HEK293 (cell line): ENCODE data around the gene AQP9.

Source experiments
- CTCF ChIA-PET: fragments of 350-600 bp; formaldehyde crosslinking; extraction: SDS; loops from one replicate; lab custom pipeline; 2021; ENCODE audit warnings: antibody characterized with exemption; lab: Yijun Ruan, JAX
- POLR2A ChIA-PET: fragments of 300-600 bp; formaldehyde crosslinking; extraction: SDS; loops from one replicate; lab custom pipeline; 2020; ENCODE audit warnings: antibody characterized with exemption, inconsistent platforms; lab: Yijun Ruan, JAX
- H3K27ac ChIP-seq: fragments of 200-500 bp; sonication (Bioruptor generic); 2 replicates; pipeline ENCODE4 v1.5.1; 2014; ENCODE audit warnings: low read depth, low read length, control low read depth, inconsistent platforms; ENCODE audit errors: extremely low read depth
- H3K36me3 ChIP-seq, 2 experiments: fragments of 200-500 bp in 1 of 2; sonication (Bioruptor generic) in 1 of 2; 1 replicate in 1 of 2; 2 replicates in 1 of 2; pipeline ENCODE4 v1.5.1; 2014 to 2017; ENCODE audit warnings: inconsistent platforms in 2 of 2, low read length in 2 of 2; ENCODE audit not compliant: control insufficient read depth in 2 of 2, insufficient read depth in 1 of 2
- H3K4me1 ChIP-seq: fragments of 200-500 bp; sonication (Bioruptor generic); 2 replicates; pipeline ENCODE4 v1.5.1; 2014; ENCODE audit warnings: mild to moderate bottlenecking, low read length, inconsistent platforms; ENCODE audit not compliant: control insufficient read depth, insufficient read depth
- H3K4me3 ChIP-seq: 2 replicates; pipeline ENCODE4 v1.5.1; 2011; ENCODE audit warnings: low read depth, mild to moderate bottlenecking, control low read depth, low read length, moderate library complexity
- H3K9me3 ChIP-seq: fragments of 200-500 bp; sonication (Bioruptor generic); 2 replicates; pipeline ENCODE4 v1.5.1; 2014; ENCODE audit warnings: low read depth, low read length, inconsistent platforms; ENCODE audit not compliant: control insufficient read depth, insufficient read depth
- HOXD13 ChIP-seq: sonication (generic); formaldehyde crosslinking; IDR thresholded peaks from 2 replicates; pipeline ENCODE4 v1.8.0; 2022; ENCODE audit warnings: missing genetic modification reagents, borderline replicate concordance
- PRDM1 ChIP-seq: fragments of 450-650 bp; formaldehyde crosslinking; IDR thresholded peaks from 2 replicates; pipeline ENCODE4; 2016; ENCODE audit warnings: missing biosample characterization, missing genetic modification characterization
- REPIN1 ChIP-seq: fragments of 450-650 bp; formaldehyde crosslinking; IDR thresholded peaks from 2 replicates; pipeline ENCODE4 v1.5.1; 2017; ENCODE audit warnings: missing biosample characterization, missing genetic modification characterization, low read depth
- SP7 ChIP-seq: fragments of 450-650 bp; formaldehyde crosslinking; IDR thresholded peaks from 2 replicates; pipeline ENCODE4 v1.5.1; 2016; ENCODE audit warnings: missing biosample characterization, missing genetic modification characterization
- ZBTB20 ChIP-seq: fragments of 450-650 bp; formaldehyde crosslinking; IDR thresholded peaks from 2 replicates; pipeline ENCODE4 v1.5.1; 2016; ENCODE audit warnings: missing biosample characterization, missing genetic modification characterization
- ZBTB21 ChIP-seq: fragments of 450-650 bp; formaldehyde crosslinking; IDR thresholded peaks from 2 replicates; pipeline ENCODE4 v1.5.1; 2017; ENCODE audit warnings: missing biosample characterization, missing genetic modification characterization
- ZNF2 ChIP-seq: fragments of 450-650 bp; formaldehyde crosslinking; IDR thresholded peaks from 2 replicates; pipeline ENCODE4 v1.5.1; 2016; ENCODE audit warnings: missing biosample characterization, missing genetic modification characterization
- ZNF202 ChIP-seq: fragments of 450-650 bp; formaldehyde crosslinking; IDR thresholded peaks from 2 replicates; pipeline ENCODE4 v1.5.1; 2016; ENCODE audit warnings: missing biosample characterization, missing genetic modification characterization, borderline replicate concordance
- ZNF274 ChIP-seq, 2 experiments: fragments of 200-500 bp in 1 of 2; fragments of 450-650 bp in 1 of 2; sonication (Bioruptor generic) in 1 of 2; formaldehyde crosslinking in 1 of 2; IDR thresholded peaks; 2 replicates each; pipeline versions ENCODE4 v1.5.1 to v1.6.1; 2014 to 2016; ENCODE audit warnings: borderline replicate concordance in 1 of 2, inconsistent platforms in 1 of 2, low read length in 1 of 2, missing biosample characterization in 1 of 2, missing genetic modification characterization in 1 of 2
- ZNF292 ChIP-seq: fragments of 450-650 bp; formaldehyde crosslinking; IDR thresholded peaks from 2 replicates; pipeline ENCODE4 v1.5.1; 2016; ENCODE audit warnings: low read depth, missing biosample characterization, missing genetic modification characterization, borderline replicate concordance
- ZNF302 ChIP-seq: fragments of 450-650 bp; formaldehyde crosslinking; IDR thresholded peaks from 2 replicates; pipeline ENCODE4 v1.5.1; 2016; ENCODE audit warnings: missing biosample characterization, missing genetic modification characterization, low read depth
- ZNF335 ChIP-seq: fragments of 450-650 bp; formaldehyde crosslinking; conservative IDR thresholded peaks from 2 replicates; pipeline ENCODE4 v1.5.1; 2016; ENCODE audit warnings: missing biosample characterization, missing genetic modification characterization
- ZNF350 ChIP-seq: fragments of 450-650 bp; formaldehyde crosslinking; IDR thresholded peaks from 2 replicates; pipeline ENCODE4 v1.5.0; 2017; ENCODE audit warnings: missing biosample characterization, mild to moderate bottlenecking, missing genetic modification characterization
- ZNF37A ChIP-seq: fragments of 450-650 bp; IDR thresholded peaks from 2 replicates; pipeline ENCODE4 v1.5.1; 2018; ENCODE audit warnings: missing biosample characterization, missing genetic modification characterization
- ZNF501 ChIP-seq: fragments of 450-650 bp; formaldehyde crosslinking; IDR thresholded peaks from 2 replicates; pipeline ENCODE4 v1.5.1; 2016; ENCODE audit warnings: missing biosample characterization, missing genetic modification characterization
- ZNF529 ChIP-seq: fragments of 450-650 bp; formaldehyde crosslinking; IDR thresholded peaks from 2 replicates; pipeline ENCODE4 v1.5.1; 2017; ENCODE audit warnings: missing genetic modification characterization, missing biosample characterization; ENCODE audit not compliant: insufficient replicate concordance
- ZNF555 ChIP-seq: fragments of 450-650 bp; formaldehyde crosslinking; conservative IDR thresholded peaks from 2 replicates; pipeline ENCODE4 v1.5.1; 2017; ENCODE audit warnings: missing biosample characterization, mild to moderate bottlenecking, missing genetic modification characterization, inconsistent platforms
- ZNF654 ChIP-seq: fragments of 450-650 bp; formaldehyde crosslinking; IDR thresholded peaks from 2 replicates; pipeline ENCODE4 v1.5.1; 2016; ENCODE audit warnings: low read depth, missing biosample characterization, missing genetic modification characterization
- ZNF692 ChIP-seq: fragments of 450-650 bp; formaldehyde crosslinking; IDR thresholded peaks from 2 replicates; pipeline ENCODE4 v1.5.1; 2016; ENCODE audit warnings: missing biosample characterization, missing genetic modification characterization
- ZNF777 ChIP-seq: fragments of 450-650 bp; formaldehyde crosslinking; IDR thresholded peaks from 2 replicates; pipeline ENCODE4 v1.5.1; 2017; ENCODE audit warnings: missing biosample characterization, missing genetic modification characterization, borderline replicate concordance
- ZNF792 ChIP-seq: fragments of 450-650 bp; formaldehyde crosslinking; IDR thresholded peaks from 2 replicates; pipeline ENCODE4 v1.5.1; 2016; ENCODE audit warnings: missing biosample characterization, missing genetic modification characterization
- ZSCAN16 ChIP-seq: fragments of 450-650 bp; formaldehyde crosslinking; IDR thresholded peaks from 2 replicates; pipeline ENCODE4 v1.5.1; 2016; ENCODE audit warnings: missing biosample characterization, missing genetic modification characterization
- ZSCAN30 ChIP-seq: fragments of 450-650 bp; IDR thresholded peaks from 2 replicates; pipeline ENCODE4 v1.5.1; 2018; ENCODE audit warnings: missing biosample characterization, mild to moderate bottlenecking, missing genetic modification characterization, moderate library complexity
- ZXDB ChIP-seq: fragments of 450-650 bp; formaldehyde crosslinking; IDR thresholded peaks from 2 replicates; pipeline ENCODE4 v1.5.1; 2016; ENCODE audit warnings: missing biosample characterization, missing genetic modification characterization
- TF ChIP-seq, protein P1 (sequence below): fragments of 450-650 bp; formaldehyde crosslinking; IDR thresholded peaks from 2 replicates; pipeline ENCODE4 v1.5.1; 2017; ENCODE audit warnings: missing biosample characterization, mild to moderate bottlenecking, missing genetic modification characterization, moderate library complexity

The AQP9 gene

DNA sequence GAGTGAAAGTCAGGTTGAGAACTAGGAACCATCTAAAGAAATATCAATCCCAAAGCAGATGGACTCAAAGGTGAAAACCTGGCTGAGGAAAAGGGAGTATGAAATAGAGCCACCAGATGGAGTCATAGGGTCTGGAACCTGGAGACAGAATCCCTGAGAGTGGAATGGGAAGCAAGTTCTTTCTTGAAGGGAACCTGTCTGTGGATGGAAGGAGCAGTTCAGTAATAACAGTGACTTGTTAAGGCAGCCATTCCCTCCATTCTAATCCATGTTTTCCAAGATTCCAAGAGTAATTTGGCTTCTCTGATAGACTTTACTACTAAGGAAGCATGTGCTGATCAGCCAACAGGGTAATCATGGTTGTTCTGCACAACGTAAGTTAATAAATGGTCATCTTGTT lies 22.5 kb upstream of the AQP9 start:
- ChIA-PET CTCF (interaction anchor here (0.6 kb wide), 1 partner anchor 45 kb away, joined by 5 read pairs; no protein-coding TSS in a partner anchor), POLR2A (no interaction called here)
- no peaks in the 10 kb centered on the region for H3K9me3 ChIP-seq
- no peak for TF ChIP-seq ZNF501 (tag by site-specific recombination)
- TF ChIP-seq ZNF654 = 0 out of 2 replicates have a peak, but pooled peaks have one; percentile 19
- no peaks in the 10 kb centered on the region for H3K36me3 ChIP-seq
- H3K4me1 ChIP-seq = no peaks in the 10 kb centered on the region
- no peak overlapping the region for H3K4me3 ChIP-seq
- no peak overlapping the region for H3K27ac ChIP-seq

DNA sequence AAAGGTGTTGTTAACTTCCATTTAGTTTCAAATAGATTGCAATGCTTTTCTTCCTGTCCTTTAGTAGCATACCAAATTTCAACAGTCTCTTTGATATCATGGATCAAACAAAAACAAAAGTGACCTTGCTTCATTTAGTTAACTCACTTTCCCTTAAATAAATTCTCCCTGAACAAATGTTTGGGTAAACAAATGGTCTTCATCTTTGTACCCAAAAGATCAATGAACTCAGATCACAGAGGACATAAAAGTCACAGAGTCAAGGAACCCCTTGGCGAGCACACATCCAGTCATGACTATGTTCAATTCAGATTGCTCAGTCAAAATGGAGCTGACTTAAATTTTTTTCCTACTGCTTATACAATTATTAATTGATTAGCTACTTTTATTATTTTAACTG lies 20.6 kb upstream of the AQP9 start:
- CTCF ChIA-PET = no interaction called here
- no peaks in the 10 kb centered on the region for H3K9me3 ChIP-seq
- no peaks in the 10 kb centered on the region for H3K4me1 ChIP-seq
- POLR2A ChIA-PET = no interaction called here
- no peak overlapping the region for H3K4me3 ChIP-seq
- H3K27ac ChIP-seq = no peak overlapping the region
- no peaks in the 10 kb centered on the region for H3K36me3 ChIP-seq
- TF ChIP-seq ZNF292 (tag by site-specific recombination) = no peak
- TF ChIP-seq, all 188 proteins: peak for 0

- ChIA-PET CTCF (no interaction called here), POLR2A (no interaction called here)
- Histone ChIP-seq H3K4me3 (no peak overlapping the region), H3K27ac (no peak overlapping the region), H3K36me3 (no peaks in the 10 kb centered on the region), H3K9me3 (no peaks in the 10 kb centered on the region), H3K4me1 (no peaks in the 10 kb centered on the region)
- TF ChIP-seq ZNF555 (tag by site-specific recombination) (no peak), ZBTB21 (tag by site-specific recombination) (no peak), ZNF529 (no peak), ZBTB20 (tag by site-specific recombination) (no peak), ZSCAN30 (tag by site-specific recombination) (no peak), REPIN1 (tag by site-specific recombination) (no peak), ZNF37A (tag by site-specific recombination) (no peak), ZSCAN16 (tag by site-specific recombination) (no peak), ZNF2 (tag by site-specific recombination) (no peak)
Measured at GRCh38 chr15:58118272-58118671, 19.9 kb upstream of the AQP9 start.

- CTCF ChIA-PET = no interaction called here
- Histone ChIP-seq H3K4me1 (no peaks in the 10 kb centered on the region), H3K27ac (no peak overlapping the region), H3K4me3 (no peak overlapping the region), H3K36me3 (no peaks in the 10 kb centered on the region), H3K9me3 (no peaks in the 10 kb centered on the region)
- no peak for TF ChIP-seq ZNF202 (tag by site-specific recombination)
- no peak for TF ChIP-seq PRDM1 (tag by site-specific recombination)
- POLR2A ChIA-PET = no interaction called here
Measured at GRCh38 chr15:58119016-58119415, 19.2 kb upstream of the AQP9 start.

- CTCF ChIA-PET = interaction anchor here (0.6 kb wide), 1 partner anchor 264 kb away, joined by 3 read pairs; no protein-coding TSS in a partner anchor
- no peak for TF ChIP-seq ZNF792 (tag by site-specific recombination)
- TF ChIP-seq ZNF302 (tag by site-specific recombination) = no peak
- no peak for TF ChIP-seq SP7 (tag by site-specific recombination)
- TF ChIP-seq, protein P1, sequence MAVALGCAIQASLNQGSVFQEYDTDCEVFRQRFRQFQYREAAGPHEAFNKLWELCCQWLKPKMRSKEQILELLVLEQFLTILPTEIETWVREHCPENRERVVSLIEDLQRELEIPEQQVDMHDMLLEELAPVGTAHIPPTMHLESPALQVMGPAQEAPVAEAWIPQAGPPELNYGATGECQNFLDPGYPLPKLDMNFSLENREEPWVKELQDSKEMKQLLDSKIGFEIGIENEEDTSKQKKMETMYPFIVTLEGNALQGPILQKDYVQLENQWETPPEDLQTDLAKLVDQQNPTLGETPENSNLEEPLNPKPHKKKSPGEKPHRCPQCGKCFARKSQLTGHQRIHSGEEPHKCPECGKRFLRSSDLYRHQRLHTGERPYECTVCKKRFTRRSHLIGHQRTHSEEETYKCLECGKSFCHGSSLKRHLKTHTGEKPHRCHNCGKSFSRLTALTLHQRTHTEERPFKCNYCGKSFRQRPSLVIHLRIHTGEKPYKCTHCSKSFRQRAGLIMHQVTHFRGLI (tag by site-specific recombination) = no peak
- no peak for TF ChIP-seq ZXDB (tag by site-specific recombination)
- TF ChIP-seq ZNF350 = no peak
- TF ChIP-seq ZNF692 = no peak
- TF ChIP-seq HOXD13 (CRISPR knock-in tag) = no peak
- TF ChIP-seq ZNF274 (IDR thresholded peaks at IDR 0.05; ENCODE audit: low read length) = no peak
- no peak for TF ChIP-seq ZNF274 (tag by site-specific recombination; IDR thresholded peaks at IDR 0.05; ENCODE audit: borderline replicate concordance)
- TF ChIP-seq ZNF335 (tag by site-specific recombination) = no peak
- no peak for TF ChIP-seq ZNF777 (tag by site-specific recombination)
Measured at GRCh38 chr15:58124585-58124984, 13.6 kb upstream of the AQP9 start.

More at GRCh38 chr15:58124585-58124984, 13.6 kb upstream of the AQP9 start:
- no peaks in the 10 kb centered on the region for H3K36me3 ChIP-seq
- POLR2A ChIA-PET = no interaction called here
- H3K9me3 ChIP-seq = no peaks in the 10 kb centered on the region
- no peak overlapping the region for H3K4me3 ChIP-seq
- no peaks in the 10 kb centered on the region for H3K4me1 ChIP-seq
- no peak overlapping the region for H3K27ac ChIP-seq
